ENCODE data around the gene C7orf33. TPM values are rescaled to one million over a fixed set of nuclear protein-coding genes. Genes with fewer than 3 reads are reported as not detected.

The C7orf33 gene
- total RNA-seq, 1 experiment from 2014 or later, result not detected

GRCh38 chr7:148609045-148609725, 18.6 kb downstream of the C7orf33 start:
- ChIA-PET CTCF (interaction anchor here (1.2 to 1.5 kb wide), 3 partner anchors 13 to 138 kb away, joined by 3 to 4 read pairs (median 3); no protein-coding TSS in a partner anchor), POLR2A (no interaction called here)
- no peak for DNase-seq (ENCODE audit: low spot score)
- no peak for ATAC-seq
- Mint-ChIP-seq H3K27ac (no peak overlapping the region), H3K27me3 (ENCODE audit: low read depth) (peaks cover 3% of the 10 kb centered on the region; the same call in 1 of the 2 replicates), H3K36me3 (peaks cover 9% of the 10 kb centered on the region; the same call in 1 of the 2 replicates), H3K9me3 (peaks cover 4% of the 10 kb centered on the region; the same call in 1 of the 2 replicates), H3K4me3 (no peak overlapping the region), H3K4me1 (peaks cover 57% of the 10 kb centered on the region)
- TF ChIP-seq ZNF317 (CRISPR knock-in tag; IDR thresholded peaks at IDR 0.05; ENCODE audit: borderline replicate concordance, low read depth), result no peak
- no peak for TF ChIP-seq CBFB (CRISPR knock-in tag; IDR thresholded peaks at IDR 0.05; ENCODE audit: low read depth)
- no peak for TF ChIP-seq IRF2 (CRISPR knock-in tag; IDR thresholded peaks at IDR 0.05; ENCODE audit: borderline replicate concordance, low read depth)
- TF ChIP-seq ZBTB43 (CRISPR knock-in tag; IDR thresholded peaks at IDR 0.05), result no peak
- TF ChIP-seq HMGA2 (CRISPR knock-in tag; IDR thresholded peaks at IDR 0.05), result no peak
- no peak for TF ChIP-seq FOXJ3 (CRISPR knock-in tag; IDR thresholded peaks at IDR 0.05; ENCODE audit: borderline replicate concordance)
- no peak for TF ChIP-seq GRHL2 (CRISPR knock-in tag; IDR thresholded peaks at IDR 0.05; ENCODE audit: insufficient replicate concordance, severe bottlenecking)
- TF ChIP-seq ZNF423 (CRISPR knock-in tag; IDR thresholded peaks at IDR 0.05), result no peak
- TF ChIP-seq CREM (CRISPR knock-in tag; IDR thresholded peaks at IDR 0.05), result no peak

GRCh38 chr7:148611692-148612091, 21.1 kb downstream of the C7orf33 start:
- 0 out of 2 replicates have a peak, but pooled peaks cover 4% of the 10 kb centered on the region for H3K36me3 Mint-ChIP-seq
- no peak overlapping the region for H3K27ac Mint-ChIP-seq
- H3K4me1 Mint-ChIP-seq, result peaks cover 42% of the 10 kb centered on the region
- TF ChIP-seq ZNF219 (CRISPR knock-in tag; IDR thresholded peaks at IDR 0.05; ENCODE audit: borderline replicate concordance) (no peak), TEAD1 (CRISPR knock-in tag; IDR thresholded peaks at IDR 0.05) (0 out of 2 replicates have a peak, but pooled peaks have one; percentile 16), NFE2L1 (CRISPR knock-in tag; IDR thresholded peaks at IDR 0.05) (no peak), MYBL2 (CRISPR knock-in tag; IDR thresholded peaks at IDR 0.05) (0 out of 2 replicates have a peak, but pooled peaks have one; percentile 28), MAX (CRISPR knock-in tag; IDR thresholded peaks at IDR 0.05) (peak; percentile 55; the same call in 1 of the 2 replicates), SOX15 (CRISPR knock-in tag; IDR thresholded peaks at IDR 0.05) (no peak), FOXP1 (CRISPR knock-in tag; IDR thresholded peaks at IDR 0.05; ENCODE audit: borderline replicate concordance) (0 out of 2 replicates have a peak, but pooled peaks have one; percentile 24), CTCF (IDR thresholded peaks at IDR 0.05) (peak; percentile 22; the same call in 1 of the 2 replicates), ERG (CRISPR knock-in tag; IDR thresholded peaks at IDR 0.05) (no peak)
- ChIA-PET POLR2A (no interaction called here), CTCF (interaction anchor here (0.6 to 1.7 kb wide), 14 partner anchors 9 to 351 kb away, joined by 3 to 10 read pairs (median 5); partner anchors contain the start of gene C7orf33)
- H3K27me3 Mint-ChIP-seq (ENCODE audit: low read depth), result peaks cover 3% of the 10 kb centered on the region; the same call in 1 of the 2 replicates
- peak; percentile 72 for ATAC-seq
- H3K9me3 Mint-ChIP-seq, result peaks cover 7% of the 10 kb centered on the region
- H3K4me3 Mint-ChIP-seq, result no peak overlapping the region
- peak; percentile 69 for DNase-seq (ENCODE audit: low spot score)
